Gastroesophageal sphincter (tissue), 4 donors: ENCODE measurements around the gene TMEM139. TPM values are rescaled to one million over a fixed set of nuclear protein-coding genes. Genes with fewer than 3 reads are reported as not detected.

ENCODE experiments used
- ATAC-seq: fragments of 150-250 bp; one replicate; pipeline ENCODE4 v1.9.1; 2016; ENCODE audit warnings: mild to moderate bottlenecking, moderate library complexity
- H3K27ac ChIP-seq, 4 donors: fragments of 200-600 bp; sonication (generic) in 3 of 4; 1 replicate in 3 of 4; 2 replicates in 1 of 4; pipeline ENCODE4 v1.5.1; 2016 to 2019
- H3K27me3 ChIP-seq: fragments of 200-600 bp; sonication (generic); one replicate; pipeline ENCODE4 v1.5.1; 2019
- H3K36me3 ChIP-seq, 2 donors: fragments of 200-600 bp; sonication (generic); one replicate each; pipeline ENCODE4 v1.5.1; 2019; ENCODE audit warnings: control low read depth in 1 of 2
- H3K4me1 ChIP-seq, 3 donors: fragments of 200-600 bp; sonication (generic); 1 replicate in 2 of 3; 2 replicates in 1 of 3; pipeline ENCODE4 v1.5.1; 2016 to 2019; ENCODE audit warnings: control low read depth in 2 of 3
- H3K4me3 ChIP-seq, 2 donors: fragments of 200-600 bp; sonication (generic); one replicate each; pipeline ENCODE4 v1.5.1; 2019; ENCODE audit warnings: mild to moderate bottlenecking in 1 of 2, moderate library complexity in 1 of 2
- H3K9me3 ChIP-seq, 3 donors: fragments of 200-600 bp; sonication (generic); one replicate each; pipeline ENCODE4 v1.5.1; 2017 to 2019; ENCODE audit warnings: control low read depth in 2 of 3
- CTCF ChIP-seq, 4 experiments: fragments of 200-600 bp in 2 of 4; fragments of 450-650 bp in 2 of 4; sonication (generic) in 1 of 4; IDR thresholded peaks; one replicate each; pipeline ENCODE4 v1.5.1; 2017 to 2019; ENCODE audit warnings: antibody characterized with exemption in 4 of 4, mild to moderate bottlenecking in 2 of 4, moderate library complexity in 2 of 4
- EP300 ChIP-seq: sonication (generic); formaldehyde crosslinking; IDR thresholded peaks from one replicate; pipeline ENCODE4 v1.6.1; 2017; ENCODE audit warnings: antibody characterized with exemption, mild to moderate bottlenecking
- POLR2A ChIP-seq, 2 donors: fragments of 450-650 bp; IDR thresholded peaks; one replicate each; pipeline ENCODE4 v1.6.1; 2017; ENCODE audit warnings: antibody characterized with exemption in 2 of 2, mild to moderate bottlenecking in 2 of 2, moderate library complexity in 1 of 2
- POLR2AphosphoS5 ChIP-seq: sonication (generic); formaldehyde crosslinking; IDR thresholded peaks from one replicate; pipeline ENCODE4 v1.6.1; 2017; ENCODE audit warnings: antibody characterized with exemption
- WGBS, 2 donors: methylation state at CpG; one replicate each; pipeline ENCODE4 v1.1.5; 2018; ENCODE audit warnings: low coverage in 1 of 2; 5-methylcytosine and 5-hydroxymethylcytosine counted together
- total RNA-seq, 4 donors: library from RNA; depleted of rRNA; stranded (reverse); fragments of >200 nt; gene quantifications; one replicate each; pipeline ENCODE4 v1.1.0, GENCODE V29; 2016

The TMEM139 gene
- total RNA-seq, 4 donors from 2014 or later = 0.40 to 1.4 (median 0.49) TPM; not detected in 1

GRCh38 chr7:143321734-143322133, 37.0 kb downstream of the TMEM139 start:
- no peak for TF ChIP-seq EP300
- TF ChIP-seq POLR2A (IDR thresholded peaks at IDR 0.05) = no peak
- peak in 1 of 4 experiments; percentile 33 for TF ChIP-seq CTCF (IDR thresholded peaks at IDR 0.05)
- TF ChIP-seq POLR2AphosphoS5 = no peak
- no peaks in the 10 kb centered on the region for H3K9me3 ChIP-seq
- ATAC-seq = no peak
- H3K4me1 ChIP-seq = no peaks in the 10 kb centered on the region
- H3K27me3 ChIP-seq = no peaks in the 10 kb centered on the region
- no CpG with 5 or more reads among the region's 4 CpGs for WGBS, 2 donors
- H3K27ac ChIP-seq = no peak overlapping the region
- no peaks in the 10 kb centered on the region for H3K36me3 ChIP-seq
- no peak overlapping the region for H3K4me3 ChIP-seq

GRCh38 chr7:143322760-143323633, 38.2 kb downstream of the TMEM139 start:
- H3K27ac ChIP-seq = no peak overlapping the region
- ATAC-seq = no peak
- WGBS, 2 donors = 66 to 83% methylated on average over 14 to 19 of the region's 23 CpGs

GRCh38 chr7:143323653-143324052, 38.9 kb downstream of the TMEM139 start:
- no peak for ATAC-seq
- Histone ChIP-seq H3K27ac (no peak overlapping the region), H3K4me1 (no peaks in the 10 kb centered on the region), H3K4me3 (no peak overlapping the region), H3K36me3 (no peaks in the 10 kb centered on the region), H3K27me3 (no peaks in the 10 kb centered on the region), H3K9me3 (no peaks in the 10 kb centered on the region)
- WGBS, 2 donors = 70 to 81% methylated on average over 8 of the region's 12 CpGs
- TF ChIP-seq POLR2AphosphoS5 (no peak), EP300 (no peak), CTCF (IDR thresholded peaks at IDR 0.05) (no peak), POLR2A (IDR thresholded peaks at IDR 0.05) (no peak)

More at GRCh38 chr7:143322760-143323633, 38.2 kb downstream of the TMEM139 start:
- H3K9me3 ChIP-seq = no peaks in the 10 kb centered on the region
- no peaks in the 10 kb centered on the region for H3K4me1 ChIP-seq
- no peaks in the 10 kb centered on the region for H3K36me3 ChIP-seq
- no peaks in the 10 kb centered on the region for H3K27me3 ChIP-seq
- TF ChIP-seq POLR2A (IDR thresholded peaks at IDR 0.05) (no peak), CTCF (IDR thresholded peaks at IDR 0.05) (no peak), EP300 (no peak), POLR2AphosphoS5 (no peak)
- no peak overlapping the region for H3K4me3 ChIP-seq

- 67 to 70% methylated on average over 2 of the region's 2 CpGs for WGBS, 2 donors
These were observed 40.5 kb downstream of the TMEM139 start for GRCh38 chr7:143325240-143325639.

More at GRCh38 chr7:143325240-143325639, 40.5 kb downstream of the TMEM139 start:
- Histone ChIP-seq H3K9me3 (no peaks in the 10 kb centered on the region), H3K27ac (no peak overlapping the region), H3K4me3 (no peak overlapping the region), H3K27me3 (no peaks in the 10 kb centered on the region), H3K4me1 (no peaks in the 10 kb centered on the region), H3K36me3 (no peaks in the 10 kb centered on the region)
- no peak for ATAC-seq
- no peak for TF ChIP-seq POLR2A (IDR thresholded peaks at IDR 0.05)
- TF ChIP-seq POLR2AphosphoS5 = no peak
- TF ChIP-seq EP300 = no peak
- no peak for TF ChIP-seq CTCF (IDR thresholded peaks at IDR 0.05)
